Retinal pigment epithelial cell (primary cell): ENCODE measurements around the gene GNS.
A peak's percentile ranks its signal among the peaks of the same experiment; 100 is the strongest.

Experiments
- DNase-seq: peaks from one replicate; pipeline ENCODE4 v3.0.0-alpha.2; 2010; ENCODE audit warnings: low read depth
- H3K4me3 ChIP-seq: 2 replicates; pipeline ENCODE4 v1.5.1; 2011; ENCODE audit warnings: mild to moderate bottlenecking, low read length, control low read depth, moderate library complexity
- CTCF ChIP-seq: conservative IDR thresholded peaks from 2 replicates; pipeline ENCODE4 v1.5.1; 2011; ENCODE audit warnings: low read depth, low read length, control low read depth, inconsistent platforms

GNS gene

GRCh38 chr12:64737539-64737938 is 21.7 kb downstream of the GNS start:
- H3K4me3 ChIP-seq: no peak overlapping the region
- no peak for TF ChIP-seq CTCF
- no peak for DNase-seq

GRCh38 chr12:64736771-64737170 is 22.4 kb downstream of the GNS start:
- no peak for TF ChIP-seq CTCF
- H3K4me3 ChIP-seq: no peak overlapping the region
- DNase-seq: no peak

- no peak overlapping the region for H3K4me3 ChIP-seq
- DNase-seq: no peak
- no peak for TF ChIP-seq CTCF
Measured at GRCh38 chr12:64735442-64735841, 23.8 kb downstream of the GNS start.

- H3K4me3 ChIP-seq: no peak overlapping the region
- no peak for TF ChIP-seq CTCF
- DNase-seq: peak; percentile 97
Measured at GRCh38 chr12:64733857-64734256, 25.3 kb downstream of the GNS start.

- H3K4me3 ChIP-seq: no peak overlapping the region
- DNase-seq: no peak
- no peak for TF ChIP-seq CTCF
Measured at GRCh38 chr12:64731683-64732082, 27.5 kb downstream of the GNS start.

GRCh38 chr12:64730588-64730969 is 28.6 kb downstream of the GNS start:
- no peak for DNase-seq
- TF ChIP-seq CTCF: no peak
- no peak overlapping the region for H3K4me3 ChIP-seq

GRCh38 chr12:64729909-64730587 is 29.2 kb downstream of the GNS start:
- TF ChIP-seq CTCF: no peak
- no peak overlapping the region for H3K4me3 ChIP-seq
- DNase-seq: no peak
